Heart right ventricle (tissue), 16 donors: ENCODE results near the gene PTPN4. TPM values are rescaled to one million over a fixed set of nuclear protein-coding genes. Genes with fewer than 3 reads are reported as not detected.
"Not testable (repeated sequence)": the region's sequence is repeated elsewhere in the genome, so short reads cannot be mapped to it uniquely, and the experiment has no call there.

Experiments
- ATAC-seq, 8 donors: fragments of 200-7000 bp; cut with Tn5 transposase; one replicate each; pipeline ENCODE4 v1.9.1; 2020; ENCODE audit warnings: mild to moderate bottlenecking in 8 of 8, moderate library complexity in 8 of 8, moderate number of reproducible peaks in 1 of 8
- DNase-seq, 2 donors: peaks; one replicate each; pipeline ENCODE4 v3.0.0-alpha.2; 2020
- H3K27ac ChIP-seq, 10 donors: fragments of 200-600 bp; sonication (generic) in 2 of 10; one replicate each; pipeline versions ENCODE4 v1.5.0 to v1.8.0; 2020 to 2022; ENCODE audit warnings: mild to moderate bottlenecking in 3 of 10
- H3K27me3 ChIP-seq, 7 donors: fragments of 200-600 bp; one replicate each; pipeline ENCODE4 v1.8.0; 2021 to 2022; ENCODE audit warnings: mild to moderate bottlenecking in 2 of 7
- H3K36me3 ChIP-seq, 9 donors: fragments of 200-600 bp; sonication (generic) in 1 of 9; one replicate each; pipeline versions ENCODE4 v1.5.0 to v1.8.0; 2020 to 2022; ENCODE audit warnings: mild to moderate bottlenecking in 2 of 9
- H3K4me1 ChIP-seq, 9 donors: fragments of 200-600 bp; sonication (generic) in 1 of 9; one replicate each; pipeline versions ENCODE4 v1.5.0 to v1.8.0; 2020 to 2022; ENCODE audit warnings: mild to moderate bottlenecking in 4 of 9
- H3K4me3 ChIP-seq, 10 donors: fragments of 200-600 bp; sonication (generic) in 2 of 10; one replicate each; pipeline versions ENCODE4 v1.5.0 to v1.8.0; 2020 to 2022; ENCODE audit warnings: mild to moderate bottlenecking in 7 of 10, moderate library complexity in 2 of 10
- H3K9me3 ChIP-seq, 11 donors: fragments of 200-600 bp in 10 of 11; sonication (generic) in 2 of 11; one replicate each; pipeline versions ENCODE4 v1.5.0 to v1.8.0; 2013 to 2022; ENCODE audit warnings: mild to moderate bottlenecking in 2 of 11, control low read depth in 1 of 11, moderate library complexity in 1 of 11
- WGBS, 2 donors: extraction: QIAGEN DNeasy Blood & Tissue Kit; methylation state at CpG; one replicate each; pipeline ENCODE4 v1.1.7; 2013; ENCODE audit warnings: inconsistent platforms in 1 of 2; 5-methylcytosine and 5-hydroxymethylcytosine counted together
- intact Hi-C, 10 donors: fragments of 100-400 bp; cut with DNase I; formaldehyde crosslinking; loops; one replicate each; pipeline versions ENCODE4 v1.11.1 to v1.14.2; 2022
- polyA plus RNA-seq, 2 donors: library from polyadenylated mRNA; stranded (reverse); fragments of 200-250 nt; gene quantifications; one replicate each; pipeline ENCODE4 v1.2.3, GENCODE V29; 2013
- total RNA-seq, 10 donors: library from RNA; stranded (reverse); fragmentation: NEBNext Ultra II Directional in 3 of 10; extraction: Animal tissue kit (Norgen Biotek cat#: 25700) in 3 of 10; gene quantifications; one replicate each; pipeline versions ENCODE4 v1.2.1 to v1.2.4, GENCODE V29; 2021 to 2023
- TF ChIP-seq, protein P1 (sequence below), 9 donors: fragments of 200-600 bp; sonication (generic) in 2 of 9; IDR thresholded peaks; one replicate each; pipeline versions ENCODE4 v1.5.0 to v1.8.0; 2021 to 2022; ENCODE audit warnings: antibody characterized with exemption in 9 of 9, mild to moderate bottlenecking in 5 of 9, moderate library complexity in 1 of 9
- donor health status: Arrhythmogenic right ventricular cardiomyopathy.
- donor health status: ischemic (EF 13 %, LVEDD 7.1; RV severe dilation, severe dysfunction).
- donor health status: healthy with polysubstance abuse.
- donor health status: DM: no; HTN: yes; CAD: no.
- donor health status: DM: no; HTN: no; CAD: no.
- donor health status: ischemic (EF 25% LVEDD 6.9; RV normal size, moderate dysfunction).
- donor health status: ischemic (EF 25% LVEDD 5.7; RV mildly dilated, moderate dysfunction).
- donor health status: healthy.
- donor health status: DM: yes; HTN: yes; CAD: no.
- donor health status: Ischemic cardiomyopathy.
- donor health status: ischemic (EF 35%, LVEDD 5.7; RV mildly dilated, moderate dysfunction).
- donor health status: nonischemic (EF 11% LVEDD 7.7; RV severe dilation, severe dysfunction).
- donor health status: DM: yes; HTN: yes; CAD: no.
- donor health status: PGD.
- donor health status: ischemic (EF 29% LVEDD 5.4; RV normal size, mild dysfunction).
- donor health status: nonischemic (EF 23%, LVEDD 6.1; RV moderate dilation, normal function).

Gene PTPN4
- total and polyA plus RNA-seq, 12 donors: 2.5 to 56.1 (median 44.7) TPM

DNA sequence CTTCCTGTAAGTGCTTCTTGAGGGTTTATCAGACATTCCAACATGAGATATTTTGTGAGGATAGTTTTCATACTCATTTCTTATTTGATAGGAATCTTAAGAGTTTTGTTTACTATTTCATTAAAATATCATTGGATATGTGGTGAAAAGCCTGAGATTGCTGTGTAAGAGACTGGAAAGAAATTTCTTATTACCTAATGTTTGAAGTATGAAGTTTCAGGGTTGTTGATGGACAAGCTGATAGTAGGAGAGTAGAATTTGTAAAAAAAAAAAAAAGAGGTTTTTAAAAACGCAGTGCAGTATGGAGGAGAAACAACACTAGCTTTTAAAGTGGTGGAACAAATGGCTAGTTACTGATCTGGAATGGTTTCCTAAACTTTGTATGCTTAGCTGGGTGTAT lies 260.8 kb downstream of the PTPN4 start:
- no peak for DNase-seq
- TF ChIP-seq, protein P1, sequence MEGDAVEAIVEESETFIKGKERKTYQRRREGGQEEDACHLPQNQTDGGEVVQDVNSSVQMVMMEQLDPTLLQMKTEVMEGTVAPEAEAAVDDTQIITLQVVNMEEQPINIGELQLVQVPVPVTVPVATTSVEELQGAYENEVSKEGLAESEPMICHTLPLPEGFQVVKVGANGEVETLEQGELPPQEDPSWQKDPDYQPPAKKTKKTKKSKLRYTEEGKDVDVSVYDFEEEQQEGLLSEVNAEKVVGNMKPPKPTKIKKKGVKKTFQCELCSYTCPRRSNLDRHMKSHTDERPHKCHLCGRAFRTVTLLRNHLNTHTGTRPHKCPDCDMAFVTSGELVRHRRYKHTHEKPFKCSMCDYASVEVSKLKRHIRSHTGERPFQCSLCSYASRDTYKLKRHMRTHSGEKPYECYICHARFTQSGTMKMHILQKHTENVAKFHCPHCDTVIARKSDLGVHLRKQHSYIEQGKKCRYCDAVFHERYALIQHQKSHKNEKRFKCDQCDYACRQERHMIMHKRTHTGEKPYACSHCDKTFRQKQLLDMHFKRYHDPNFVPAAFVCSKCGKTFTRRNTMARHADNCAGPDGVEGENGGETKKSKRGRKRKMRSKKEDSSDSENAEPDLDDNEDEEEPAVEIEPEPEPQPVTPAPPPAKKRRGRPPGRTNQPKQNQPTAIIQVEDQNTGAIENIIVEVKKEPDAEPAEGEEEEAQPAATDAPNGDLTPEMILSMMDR (IDR thresholded peaks at IDR 0.05): no peak
- Histone ChIP-seq H3K4me1 (no peaks in the 10 kb centered on the region), H3K27me3 (no peaks in the 10 kb centered on the region), H3K4me3 (no peak overlapping the region), H3K36me3 (peaks cover 0 to 4% (median 0%) of the 10 kb centered on the region in 9 donors), H3K9me3 (peaks cover 0 to 21% (median 0%) of the 10 kb centered on the region in 11 donors), H3K27ac (no peak overlapping the region)
- WGBS, 2 donors: 62 to 70% methylated on average over 1 of the region's 1 CpG
- ATAC-seq: no peak
- intact Hi-C loops: no loop called here

- H3K27ac ChIP-seq, intact Hi-C loops, H3K4me3 ChIP-seq, H3K4me1 ChIP-seq, ATAC-seq, H3K27me3 ChIP-seq, DNase-seq, H3K36me3 ChIP-seq: not testable (repeated sequence)
- H3K9me3 ChIP-seq: peaks cover 0 to 35% (median 0%) of the 10 kb centered on the region in 11 donors
- 92 to 100% methylated on average over 1 of the region's 1 CpG for WGBS, 2 donors
Observed at GRCh38 chr2:120022505-120022904, 262.8 kb downstream of the PTPN4 start.

GRCh38 chr2:120026890-120027289 lies 267.2 kb downstream of the PTPN4 start:
- Histone ChIP-seq H3K4me3 (no peak overlapping the region), H3K27me3 (no peaks in the 10 kb centered on the region), H3K36me3 (no peaks in the 10 kb centered on the region), H3K27ac (no peak overlapping the region), H3K9me3 (peaks cover 0 to 35% (median 0%) of the 10 kb centered on the region in 11 donors), H3K4me1 (no peaks in the 10 kb centered on the region)
- 98 to 99% methylated on average over 2 of the region's 2 CpGs for WGBS, 2 donors
- DNase-seq: no peak
- intact Hi-C loops: no loop called here
- TF ChIP-seq, protein P1 (IDR thresholded peaks at IDR 0.05): no peak
- no peak for ATAC-seq

- intact Hi-C loops: no loop called here
- no peak overlapping the region for H3K4me3 ChIP-seq
- TF ChIP-seq, protein P1 (IDR thresholded peaks at IDR 0.05): no peak
- ATAC-seq: no peak
- WGBS, 2 donors: 94 to 99% methylated on average over 5 of the region's 5 CpGs
- peaks cover 0 to under 1% (median 0%) of the 10 kb centered on the region in 9 donors for H3K4me1 ChIP-seq
- no peak overlapping the region for H3K27ac ChIP-seq
- H3K27me3 ChIP-seq: no peaks in the 10 kb centered on the region
- no peak for DNase-seq
- H3K36me3 ChIP-seq: no peaks in the 10 kb centered on the region
- H3K9me3 ChIP-seq: peaks cover 0 to 26% (median 0%) of the 10 kb centered on the region in 11 donors
Observed at GRCh38 chr2:120028795-120029194, 269.1 kb downstream of the PTPN4 start.
